Calu3 (cell line): Measurements from ENCODE around the gene SLC25A34. TPM values are rescaled to one million over a fixed set of nuclear protein-coding genes. Genes with fewer than 3 reads are reported as not detected.

Experiments used
- BruUV-seq: library from RNA; stranded (reverse); fragments of 400-500 nt; replicated peaks from 2 replicates; lab custom pipeline; 2021; lab: Mats Ljungman, UMichigan
- CTCF ChIA-PET: fragments of 300-600 bp; sonication (Branson Sonifier 250); formaldehyde crosslinking; loops from one replicate; lab custom pipeline; 2022; ENCODE audit warnings: antibody characterized with exemption; lab: Charles Lee
- DNase-seq: peaks from one replicate; pipeline ENCODE4 v3.0.0; 2022
- H3K27ac Mint-ChIP-seq: one replicate; pipeline ENCODE4 v1.8.0; 2022; ENCODE audit warnings: mixed read lengths; ENCODE audit not compliant: unreplicated experiment
- H3K27me3 Mint-ChIP-seq: one replicate; pipeline ENCODE4 v1.8.0; 2022; ENCODE audit warnings: mixed read lengths; ENCODE audit not compliant: unreplicated experiment
- H3K36me3 Mint-ChIP-seq: one replicate; pipeline ENCODE4 v1.8.0; 2022; ENCODE audit warnings: mild to moderate bottlenecking, moderate library complexity, mixed read lengths; ENCODE audit not compliant: insufficient read depth, unreplicated experiment
- H3K4me1 Mint-ChIP-seq: one replicate; pipeline ENCODE4 v1.8.0; 2022; ENCODE audit warnings: mild to moderate bottlenecking, low read depth, mixed read lengths; ENCODE audit not compliant: unreplicated experiment
- H3K4me3 Mint-ChIP-seq: one replicate; pipeline ENCODE4 v1.8.0; 2022; ENCODE audit warnings: mild to moderate bottlenecking, low read depth, moderate library complexity, mixed read lengths; ENCODE audit not compliant: unreplicated experiment
- H3K9me3 Mint-ChIP-seq: one replicate; pipeline ENCODE4 v1.8.0; 2022; ENCODE audit warnings: low read depth, mixed read lengths; ENCODE audit not compliant: unreplicated experiment
- intact Hi-C: fragments of 100-400 bp; cut with micrococcal nuclease; formaldehyde crosslinking; loops from one replicate; pipeline ENCODE4 v1.10.0; 2022; ENCODE audit not compliant: unreplicated experiment
- total RNA-seq: library from RNA; stranded (reverse); gene quantifications from 2 replicates; pipeline ENCODE4 v1.2.3, GENCODE V29; 2022
- TF ChIP-seq, protein P1 (sequence below): fragments of 200-600 bp; IDR thresholded peaks from one replicate; pipeline ENCODE4 v1.8.0; 2022; ENCODE audit warnings: antibody characterized with exemption; ENCODE audit not compliant: unreplicated experiment

The SLC25A34 gene
- total RNA-seq, 1 experiment from 2014 or later, result 0.68 TPM

DNA sequence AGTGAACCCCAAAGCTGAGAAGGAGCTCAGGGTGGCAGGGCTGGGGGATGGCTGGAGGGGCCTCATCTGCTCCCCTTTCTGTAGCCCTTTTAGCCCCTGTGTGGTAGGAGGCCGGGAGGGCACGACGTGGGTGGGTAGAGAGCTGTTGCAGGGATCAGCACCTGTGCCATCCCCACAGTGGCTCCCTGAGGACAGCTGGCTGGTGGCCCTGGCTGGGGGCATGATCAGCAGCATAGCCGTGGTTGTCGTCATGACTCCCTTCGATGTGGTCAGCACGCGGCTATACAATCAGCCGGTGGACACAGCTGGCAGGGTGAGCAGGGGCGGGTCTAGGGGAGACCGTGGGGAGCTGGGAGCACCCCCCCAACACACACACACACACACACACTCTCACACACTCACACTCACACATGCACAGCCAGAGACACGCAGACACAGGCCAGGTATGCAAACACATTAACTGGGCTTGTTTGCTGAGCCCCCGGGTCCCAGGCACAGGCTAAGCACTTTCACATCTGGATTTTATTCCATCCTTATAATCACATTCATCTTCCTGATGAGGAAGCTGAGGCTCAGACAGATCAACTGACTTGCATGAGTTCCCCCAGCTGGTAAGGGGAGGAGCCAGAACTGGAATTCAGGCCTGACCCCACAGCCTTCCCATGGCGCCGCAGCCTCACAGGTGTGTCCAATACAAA lies 2.5 kb downstream of the SLC25A34 start:
- CTCF ChIA-PET, result interaction anchor here (1.1 kb wide), 1 partner anchor 152 kb away, joined by 3 read pairs; no protein-coding TSS in a partner anchor

DNA sequence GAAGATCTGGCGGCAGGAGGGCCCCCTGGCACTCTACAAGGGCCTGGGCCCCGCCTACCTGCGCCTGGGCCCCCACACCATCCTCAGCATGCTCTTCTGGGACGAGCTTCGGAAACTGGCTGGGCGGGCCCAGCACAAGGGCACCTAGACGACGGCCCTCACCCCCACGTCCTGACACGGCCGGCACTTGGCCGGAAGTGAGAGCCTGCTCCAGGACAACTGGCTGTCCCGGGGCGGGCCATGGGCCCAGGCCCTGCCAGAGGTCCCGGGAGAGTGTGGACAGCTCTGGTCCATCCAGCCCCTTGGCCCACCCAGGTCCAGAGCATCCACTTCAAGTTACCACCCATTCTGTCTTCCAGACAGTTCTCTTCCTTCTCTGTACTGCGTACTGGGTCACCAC lies 3.2 kb downstream of the SLC25A34 start:
- TF ChIP-seq, protein P1, sequence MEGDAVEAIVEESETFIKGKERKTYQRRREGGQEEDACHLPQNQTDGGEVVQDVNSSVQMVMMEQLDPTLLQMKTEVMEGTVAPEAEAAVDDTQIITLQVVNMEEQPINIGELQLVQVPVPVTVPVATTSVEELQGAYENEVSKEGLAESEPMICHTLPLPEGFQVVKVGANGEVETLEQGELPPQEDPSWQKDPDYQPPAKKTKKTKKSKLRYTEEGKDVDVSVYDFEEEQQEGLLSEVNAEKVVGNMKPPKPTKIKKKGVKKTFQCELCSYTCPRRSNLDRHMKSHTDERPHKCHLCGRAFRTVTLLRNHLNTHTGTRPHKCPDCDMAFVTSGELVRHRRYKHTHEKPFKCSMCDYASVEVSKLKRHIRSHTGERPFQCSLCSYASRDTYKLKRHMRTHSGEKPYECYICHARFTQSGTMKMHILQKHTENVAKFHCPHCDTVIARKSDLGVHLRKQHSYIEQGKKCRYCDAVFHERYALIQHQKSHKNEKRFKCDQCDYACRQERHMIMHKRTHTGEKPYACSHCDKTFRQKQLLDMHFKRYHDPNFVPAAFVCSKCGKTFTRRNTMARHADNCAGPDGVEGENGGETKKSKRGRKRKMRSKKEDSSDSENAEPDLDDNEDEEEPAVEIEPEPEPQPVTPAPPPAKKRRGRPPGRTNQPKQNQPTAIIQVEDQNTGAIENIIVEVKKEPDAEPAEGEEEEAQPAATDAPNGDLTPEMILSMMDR, result no peak
- no TSS peak for BruUV-seq
- Mint-ChIP-seq H3K36me3 (peaks cover 6% of the 10 kb centered on the region), H3K27me3 (no peaks in the 10 kb centered on the region), H3K27ac (no peak overlapping the region), H3K4me1 (peaks cover 9% of the 10 kb centered on the region), H3K9me3 (no peaks in the 10 kb centered on the region), H3K4me3 (no peak overlapping the region)
- intact Hi-C loops, result no loop called here
- CTCF ChIA-PET, result interaction anchor here (1.1 kb wide), 1 partner anchor 153 kb away, joined by 3 read pairs; no protein-coding TSS in a partner anchor
- no peak for DNase-seq

More for the DNA sequence above, 2.5 kb downstream of the SLC25A34 start:
- H3K4me1 Mint-ChIP-seq, result peaks cover 9% of the 10 kb centered on the region
- intact Hi-C loops, result no loop called here
- H3K27ac Mint-ChIP-seq, result no peak overlapping the region
- DNase-seq, result no peak
- TF ChIP-seq, protein P1, result no peak
- H3K9me3 Mint-ChIP-seq, result no peaks in the 10 kb centered on the region
- H3K4me3 Mint-ChIP-seq, result no peak overlapping the region
- H3K27me3 Mint-ChIP-seq, result no peaks in the 10 kb centered on the region
- no TSS peak for BruUV-seq
- peaks cover 7% of the 10 kb centered on the region for H3K36me3 Mint-ChIP-seq

DNA sequence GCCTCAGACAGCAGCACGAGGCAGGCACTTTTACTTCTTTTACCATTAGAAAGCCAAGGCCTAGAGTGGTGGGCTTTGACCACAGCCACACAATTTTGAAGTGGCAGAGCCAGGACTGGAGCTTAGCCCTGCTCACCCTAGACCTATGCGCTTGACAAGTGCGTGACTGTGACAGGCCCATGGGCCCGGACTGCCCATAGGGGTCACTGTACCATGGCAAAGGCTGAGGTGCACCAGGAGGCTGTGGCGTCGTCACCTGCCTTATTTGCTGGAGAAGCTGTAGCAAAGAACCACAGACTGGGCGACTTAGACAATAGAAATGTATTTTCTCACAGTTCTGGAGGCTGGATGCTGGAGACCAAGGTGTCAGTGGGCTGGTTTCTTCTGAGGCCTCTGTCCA lies 3.7 kb downstream of the SLC25A34 start:
- Mint-ChIP-seq H3K27me3 (no peaks in the 10 kb centered on the region), H3K4me1 (peaks cover 9% of the 10 kb centered on the region), H3K36me3 (peaks cover 6% of the 10 kb centered on the region), H3K4me3 (no peak overlapping the region), H3K9me3 (no peaks in the 10 kb centered on the region), H3K27ac (no peak overlapping the region)
- BruUV-seq, result no TSS peak
- CTCF ChIA-PET, result interaction anchor here (1.1 kb wide), 1 partner anchor 154 kb away, joined by 3 read pairs; no protein-coding TSS in a partner anchor
- no peak for DNase-seq
- intact Hi-C loops, result loop anchor here (5.0 kb wide), 1 partner anchor 142 kb away; no protein-coding TSS in a partner anchor
- TF ChIP-seq, protein P1, result no peak

DNA sequence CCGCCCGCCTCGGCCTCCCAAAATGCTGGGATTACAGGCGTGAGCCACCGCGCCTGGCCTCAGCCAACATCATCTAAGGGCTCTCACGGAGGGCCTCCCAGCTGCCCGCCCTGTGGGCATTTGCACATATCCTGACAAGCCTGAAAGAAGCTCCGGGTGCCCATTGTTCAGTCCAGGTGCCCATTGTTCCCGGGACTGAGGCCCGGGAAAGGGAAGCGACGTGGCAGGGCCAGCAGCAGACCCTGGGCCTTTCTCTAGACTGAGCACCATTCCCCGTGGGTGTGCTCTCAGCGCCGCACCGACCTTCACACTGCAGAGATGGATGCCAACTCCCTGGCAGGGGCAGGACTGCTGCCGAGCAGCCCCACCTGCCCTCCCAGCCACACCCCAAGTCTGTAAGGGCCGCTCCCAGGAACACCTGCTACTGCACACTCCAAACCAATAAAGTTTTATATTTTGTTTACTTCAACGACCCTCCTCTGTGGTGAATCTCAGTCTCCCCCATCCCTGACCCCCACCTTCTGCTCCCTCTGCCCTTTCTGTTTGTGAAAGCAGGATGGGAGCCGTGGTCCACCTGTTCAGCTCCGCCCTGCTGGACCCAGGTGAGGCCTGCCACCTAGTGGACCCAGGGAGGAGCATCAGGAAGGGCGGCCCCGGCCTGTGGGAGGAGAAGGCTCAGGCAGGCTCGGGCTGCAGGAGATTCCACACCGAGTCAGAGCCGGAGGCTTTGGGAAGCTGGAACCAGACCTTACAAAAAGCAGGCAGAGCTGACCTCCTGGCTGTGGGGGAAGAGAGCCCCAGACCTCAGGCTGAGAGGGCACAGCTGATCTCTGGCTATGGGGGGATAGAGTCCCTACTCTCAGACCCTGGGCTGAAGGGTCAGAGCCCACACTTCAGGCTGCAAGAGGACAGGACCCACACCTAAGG lies 5.1 kb downstream of the SLC25A34 start:
- peaks cover 9% of the 10 kb centered on the region for H3K4me1 Mint-ChIP-seq
- H3K36me3 Mint-ChIP-seq, result peaks cover 6% of the 10 kb centered on the region
- H3K27ac Mint-ChIP-seq, result no peak overlapping the region
- no peak overlapping the region for H3K4me3 Mint-ChIP-seq
- peak; percentile 85 for DNase-seq
- H3K9me3 Mint-ChIP-seq, result no peaks in the 10 kb centered on the region
- no TSS peak for BruUV-seq
- H3K27me3 Mint-ChIP-seq, result no peaks in the 10 kb centered on the region
- TF ChIP-seq, protein P1, result no peak
- intact Hi-C loops, result loop anchor here (5.0 kb wide), 1 partner anchor 144 kb away; no protein-coding TSS in a partner anchor
- CTCF ChIA-PET, result interaction anchor here (1.1 to 1.2 kb wide), 3 partner anchors 13 to 418 kb away, joined by 3 to 7 read pairs (median 3); no protein-coding TSS in a partner anchor
